MM.1S (cell line): ENCODE data around the gene SLC16A10.

Experiments
- DNase-seq: peaks from one replicate; pipeline ENCODE4 v3.0.0-alpha.2; 2015
- H2AFZ ChIP-seq: fragments of 300-600 bp; sonication (generic); 2 replicates; pipeline ENCODE4 v1.6.0; 2016; ENCODE audit warnings: antibody characterized with exemption, low read length
- H3F3A ChIP-seq: fragments of 300-600 bp; sonication (generic); 2 replicates; pipeline ENCODE4 v1.6.1; 2016; ENCODE audit warnings: mild to moderate bottlenecking, antibody characterized with exemption, low read length, moderate library complexity, mixed read lengths; ENCODE audit not compliant: insufficient read depth
- H3K27ac ChIP-seq: fragments of 300-600 bp; sonication (generic); 2 replicates; pipeline ENCODE4 v1.5.1; 2016; ENCODE audit warnings: mild to moderate bottlenecking, low read length
- H3K27me3 ChIP-seq: fragments of 300-600 bp; sonication (generic); replicated peaks from 2 replicates; pipeline ENCODE4 v1.6.0; 2016; ENCODE audit warnings: low read length; ENCODE audit not compliant: insufficient read depth
- H3K36me3 ChIP-seq: fragments of 300-600 bp; sonication (generic); replicated peaks from 2 replicates; pipeline ENCODE4 v1.6.1; 2016; ENCODE audit warnings: mild to moderate bottlenecking, low read length, mixed read lengths; ENCODE audit not compliant: insufficient read depth
- H3K4me1 ChIP-seq: fragments of 300-600 bp; sonication (generic); 2 replicates; pipeline ENCODE4 v1.6.1; 2016; ENCODE audit warnings: low read length, mixed read lengths
- H3K4me2 ChIP-seq: fragments of 300-600 bp; sonication (generic); 2 replicates; pipeline ENCODE4 v1.6.0; 2016; ENCODE audit warnings: low read depth, low read length
- H3K4me3 ChIP-seq: fragments of 300-600 bp; sonication (generic); 2 replicates; pipeline ENCODE4 v1.5.1; 2016; ENCODE audit warnings: low read length, mixed read lengths
- H3K79me2 ChIP-seq: fragments of 300-600 bp; sonication (generic); 2 replicates; pipeline ENCODE4 v1.6.1; 2016; ENCODE audit warnings: mixed run types, low read length, mixed read lengths
- H3K9ac ChIP-seq: fragments of 300-600 bp; sonication (generic); 2 replicates; pipeline ENCODE4 v1.6.1; 2016; ENCODE audit warnings: low read length, mixed read lengths
- H3K9me2 ChIP-seq: fragments of 300-600 bp; sonication (generic); replicated peaks from 2 replicates; pipeline ENCODE4 v1.6.1; 2016; ENCODE audit warnings: mild to moderate bottlenecking, low read length, mixed read lengths; ENCODE audit not compliant: insufficient read depth
- H3K9me3 ChIP-seq: fragments of 300-600 bp; sonication (generic); replicated peaks from 2 replicates; pipeline ENCODE4 v1.6.1; 2016; ENCODE audit warnings: mild to moderate bottlenecking, low read length, mixed read lengths; ENCODE audit not compliant: insufficient read depth
- H4K20me1 ChIP-seq: fragments of 300-600 bp; sonication (generic); 2 replicates; pipeline ENCODE4 v1.6.1; 2016; ENCODE audit warnings: mild to moderate bottlenecking, low read length, moderate library complexity, mixed read lengths; ENCODE audit not compliant: insufficient read depth
- CTCF ChIP-seq: fragments of 300-600 bp; sonication (generic); IDR thresholded peaks from 2 replicates; pipeline ENCODE4 v1.5.1; 2016; ENCODE audit warnings: antibody characterized with exemption, low read length, mixed read lengths
- EZH2 ChIP-seq: fragments of 300-600 bp; sonication (generic); optimal IDR thresholded peaks from 2 replicates; pipeline ENCODE3; 2017; ENCODE audit warnings: low read depth, mild to moderate bottlenecking, antibody characterized with exemption, low read length, mixed read lengths
- EZH2phosphoT487 ChIP-seq: fragments of 300-600 bp; sonication (generic); IDR thresholded peaks from 2 replicates; pipeline ENCODE4 v1.6.1; 2018; ENCODE audit warnings: antibody characterized with exemption, low read length

SLC16A10 gene

GRCh38 chr6:111278731-111279130 is 191.4 kb downstream of the SLC16A10 start:
- Histone ChIP-seq H3K9me3 (no peaks in the 10 kb centered on the region), H3K9ac (no peak overlapping the region), H3K4me1 (no peaks in the 10 kb centered on the region), H3K4me2 (no peak overlapping the region), H3K4me3 (no peak overlapping the region), H2AFZ (no peak overlapping the region), H4K20me1 (no peaks in the 10 kb centered on the region), H3F3A (no peaks in the 10 kb centered on the region), H3K36me3 (no peaks in the 10 kb centered on the region), H3K27ac (no peak overlapping the region), H3K27me3 (no peaks in the 10 kb centered on the region), H3K9me2 (no peaks in the 10 kb centered on the region), H3K79me2 (no peaks in the 10 kb centered on the region)
- DNase-seq: no peak
- no peak for TF ChIP-seq EZH2phosphoT487
- no peak for TF ChIP-seq EZH2
- no peak for TF ChIP-seq CTCF

GRCh38 chr6:111280445-111280955 is 193.2 kb downstream of the SLC16A10 start:
- H3K9me3 ChIP-seq: no peaks in the 10 kb centered on the region
- H3K9me2 ChIP-seq: no peaks in the 10 kb centered on the region
- H3K27ac ChIP-seq: no peak overlapping the region
- H3K9ac ChIP-seq: no peak overlapping the region
- TF ChIP-seq EZH2phosphoT487 (no peak), CTCF (no peak), EZH2 (no peak)
- no peaks in the 10 kb centered on the region for H3K27me3 ChIP-seq
- H3K4me3 ChIP-seq: no peak overlapping the region
- H3K4me2 ChIP-seq: no peak overlapping the region
- no peaks in the 10 kb centered on the region for H3K4me1 ChIP-seq
- H4K20me1 ChIP-seq: no peaks in the 10 kb centered on the region
- no peak overlapping the region for H2AFZ ChIP-seq
- H3F3A ChIP-seq: no peaks in the 10 kb centered on the region
- H3K36me3 ChIP-seq: no peaks in the 10 kb centered on the region
- no peak for DNase-seq
- no peaks in the 10 kb centered on the region for H3K79me2 ChIP-seq
